ENCODE results near the gene ZMYND19. TPM values are rescaled to one million over a fixed set of nuclear protein-coding genes. Genes with fewer than 3 reads are reported as not detected.

Gene ZMYND19
- total RNA-seq, 2 donors from 2014 or later = 14.4 to 36.0 TPM

- intact Hi-C loops (cut with DNase I) = no loop called here
- H3K9me3 ChIP-seq = no peaks in the 10 kb centered on the region
- H3K4me1 ChIP-seq = peaks cover 29% of the 10 kb centered on the region
- H3K4me3 ChIP-seq = peak overlapping the region; percentile 13
- no peaks in the 10 kb centered on the region for H3K27me3 ChIP-seq
- no peak for TF ChIP-seq CTCF (IDR thresholded peaks at IDR 0.05)
- H3K9ac ChIP-seq (ENCODE audit: low read depth in 2 of 2, low read length in 2 of 2) = peak overlapping the region; percentile 68 to 77
- peak; percentile 94 for DNase-seq
- peak overlapping the region; percentile 93 for H3K27ac ChIP-seq
- peaks cover 11% of the 10 kb centered on the region for H3K36me3 ChIP-seq
These were observed 21.6 kb upstream of the ZMYND19 start for GRCh38 chr9:137611623-137612609.

GRCh38 chr9:137610944-137611343 is 20.6 kb upstream of the ZMYND19 start:
- no peak for DNase-seq
- Histone ChIP-seq H3K4me3 (no peak overlapping the region), H3K9ac (ENCODE audit: low read depth in 2 of 2, low read length in 2 of 2) (peak overlapping the region; percentile 53 to 77), H3K36me3 (peaks cover 11% of the 10 kb centered on the region), H3K4me1 (peaks cover 31% of the 10 kb centered on the region), H3K27me3 (no peaks in the 10 kb centered on the region), H3K9me3 (no peaks in the 10 kb centered on the region), H3K27ac (peak overlapping the region; percentile 93)
- intact Hi-C loops (cut with DNase I) = no loop called here
- TF ChIP-seq CTCF (IDR thresholded peaks at IDR 0.05) = no peak

- Histone ChIP-seq H3K9ac (ENCODE audit: low read depth in 2 of 2, low read length in 2 of 2) (peak overlapping the region; percentile 93 to 98), H3K4me3 (peak overlapping the region; percentile 85), H3K9me3 (no peaks in the 10 kb centered on the region), H3K27me3 (no peaks in the 10 kb centered on the region), H3K27ac (peak overlapping the region; percentile 90), H3K36me3 (no peaks in the 10 kb centered on the region), H3K4me1 (peaks cover 25% of the 10 kb centered on the region)
- no peak for DNase-seq
- TF ChIP-seq CTCF (IDR thresholded peaks at IDR 0.05) = no peak
- intact Hi-C loops (cut with DNase I) = no loop called here
These were observed 17.0 kb upstream of the ZMYND19 start for GRCh38 chr9:137607141-137607857.

- Histone ChIP-seq H3K9me3 (no peaks in the 10 kb centered on the region), H3K27ac (peak overlapping the region; percentile 90), H3K9ac (ENCODE audit: low read depth in 2 of 2, low read length in 2 of 2) (peak overlapping the region; percentile 93 to 98), H3K4me3 (peak overlapping the region; percentile 85), H3K4me1 (peaks cover 24% of the 10 kb centered on the region), H3K27me3 (no peaks in the 10 kb centered on the region), H3K36me3 (no peaks in the 10 kb centered on the region)
- peak; percentile 45 for DNase-seq
- no peak for TF ChIP-seq CTCF (IDR thresholded peaks at IDR 0.05)
- intact Hi-C loops (cut with DNase I) = no loop called here
These were observed 16.4 kb upstream of the ZMYND19 start for GRCh38 chr9:137606734-137607138.

- peaks cover 19% of the 10 kb centered on the region for H3K4me1 ChIP-seq
These were observed 15.8 kb upstream of the ZMYND19 start for GRCh38 chr9:137606005-137606621.

More at GRCh38 chr9:137606005-137606621, 15.8 kb upstream of the ZMYND19 start:
- TF ChIP-seq CTCF (IDR thresholded peaks at IDR 0.05) = no peak
- DNase-seq = peak; percentile 50
- intact Hi-C loops (cut with DNase I) = no loop called here
- Histone ChIP-seq H3K9me3 (no peaks in the 10 kb centered on the region), H3K9ac (ENCODE audit: low read depth in 2 of 2, low read length in 2 of 2) (peak overlapping the region; percentile 93 to 98), H3K4me3 (peak overlapping the region; percentile 85), H3K27me3 (no peaks in the 10 kb centered on the region), H3K36me3 (no peaks in the 10 kb centered on the region), H3K27ac (peak overlapping the region; percentile 90)
